ENCODE data around the gene TEAD1.

GRCh38 chr11:12827369-12827768 is 153.1 kb downstream of the TEAD1 start:
- TF ChIP-seq CTCF (IDR thresholded peaks at IDR 0.05), result no peak
- TF ChIP-seq POLR2A (IDR thresholded peaks at IDR 0.05), result no peak
